Measurements from ENCODE around the gene SKIC8.

The SKIC8 gene

DNA sequence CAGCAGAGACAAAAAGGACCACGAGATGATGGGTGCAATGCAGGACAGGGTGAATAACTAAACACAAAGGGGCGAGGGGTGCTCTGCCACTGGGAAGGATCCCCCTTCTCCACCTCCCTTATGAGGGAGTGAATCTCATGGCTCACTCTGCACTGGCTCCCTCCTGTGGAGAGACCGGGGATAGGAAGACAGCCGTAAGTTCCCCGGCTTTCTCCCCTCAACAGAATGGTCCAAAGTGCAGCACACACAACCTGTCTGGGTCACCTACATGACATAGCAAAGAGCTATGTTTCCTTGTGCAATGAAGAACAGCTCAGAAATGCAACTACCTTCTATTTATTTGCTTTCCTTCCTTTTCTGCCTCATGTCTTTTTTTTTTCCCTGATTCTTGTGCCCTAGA lies 57.3 kb downstream of the SKIC8 start:
- TF ChIP-seq, protein P1, sequence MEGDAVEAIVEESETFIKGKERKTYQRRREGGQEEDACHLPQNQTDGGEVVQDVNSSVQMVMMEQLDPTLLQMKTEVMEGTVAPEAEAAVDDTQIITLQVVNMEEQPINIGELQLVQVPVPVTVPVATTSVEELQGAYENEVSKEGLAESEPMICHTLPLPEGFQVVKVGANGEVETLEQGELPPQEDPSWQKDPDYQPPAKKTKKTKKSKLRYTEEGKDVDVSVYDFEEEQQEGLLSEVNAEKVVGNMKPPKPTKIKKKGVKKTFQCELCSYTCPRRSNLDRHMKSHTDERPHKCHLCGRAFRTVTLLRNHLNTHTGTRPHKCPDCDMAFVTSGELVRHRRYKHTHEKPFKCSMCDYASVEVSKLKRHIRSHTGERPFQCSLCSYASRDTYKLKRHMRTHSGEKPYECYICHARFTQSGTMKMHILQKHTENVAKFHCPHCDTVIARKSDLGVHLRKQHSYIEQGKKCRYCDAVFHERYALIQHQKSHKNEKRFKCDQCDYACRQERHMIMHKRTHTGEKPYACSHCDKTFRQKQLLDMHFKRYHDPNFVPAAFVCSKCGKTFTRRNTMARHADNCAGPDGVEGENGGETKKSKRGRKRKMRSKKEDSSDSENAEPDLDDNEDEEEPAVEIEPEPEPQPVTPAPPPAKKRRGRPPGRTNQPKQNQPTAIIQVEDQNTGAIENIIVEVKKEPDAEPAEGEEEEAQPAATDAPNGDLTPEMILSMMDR (IDR thresholded peaks at IDR 0.05; ENCODE audit: low read depth, low read length, missing control alignments): peak; percentile 70
- no peak for DNase-seq (ENCODE audit: low read depth)
- H3K4me3 ChIP-seq (ENCODE audit: low read depth, low read length): no peak overlapping the region

DNA sequence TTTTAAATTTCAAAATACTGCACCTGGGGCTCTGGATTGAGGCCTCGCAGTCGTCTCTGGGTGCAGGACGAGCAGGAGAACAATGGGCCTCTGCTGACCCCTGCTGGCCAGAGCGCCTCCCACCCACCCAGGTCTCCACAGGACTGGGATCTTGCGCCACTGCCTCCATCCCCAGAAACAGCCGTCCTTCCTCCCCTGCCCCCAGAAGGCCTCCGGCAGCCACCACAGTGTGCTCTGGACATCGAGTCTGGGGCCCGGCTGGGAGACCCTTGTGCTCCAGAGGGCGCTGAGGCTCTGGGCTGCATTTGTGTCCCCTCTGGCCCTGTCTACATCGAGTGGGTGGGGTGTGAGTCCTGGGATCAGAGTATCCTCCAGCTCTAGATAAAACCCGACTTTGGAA lies 58.4 kb downstream of the SKIC8 start:
- DNase-seq (ENCODE audit: low read depth): no peak
- no peak overlapping the region for H3K4me3 ChIP-seq (ENCODE audit: low read depth, low read length)
- TF ChIP-seq, protein P1 (IDR thresholded peaks at IDR 0.05; ENCODE audit: low read depth, low read length, missing control alignments): peak; percentile 90

DNA sequence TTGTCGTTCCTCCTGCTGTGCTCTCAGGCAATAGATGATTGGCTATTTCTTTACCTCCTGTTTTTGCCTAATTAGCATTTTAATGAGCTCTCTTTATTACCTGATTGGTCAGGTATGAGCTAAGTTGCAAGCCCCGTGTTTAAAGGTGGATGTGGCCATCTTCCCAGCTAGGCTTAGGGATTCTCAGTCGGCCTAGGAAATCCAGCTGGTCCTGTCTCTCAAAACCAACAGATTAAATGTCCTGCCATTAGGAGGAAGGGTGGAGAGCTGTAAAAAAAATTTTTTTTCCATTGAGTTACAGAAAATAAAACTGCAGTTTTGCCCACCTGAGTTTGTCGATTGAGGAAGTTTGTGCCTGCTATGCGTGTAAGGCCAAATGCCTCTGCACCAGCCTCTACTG lies 59.6 kb downstream of the SKIC8 start:
- no peak overlapping the region for H3K4me3 ChIP-seq (ENCODE audit: low read depth, low read length)
- DNase-seq (ENCODE audit: low read depth): no peak
- TF ChIP-seq, protein P1 (IDR thresholded peaks at IDR 0.05; ENCODE audit: low read depth, low read length, missing control alignments): no peak

DNA sequence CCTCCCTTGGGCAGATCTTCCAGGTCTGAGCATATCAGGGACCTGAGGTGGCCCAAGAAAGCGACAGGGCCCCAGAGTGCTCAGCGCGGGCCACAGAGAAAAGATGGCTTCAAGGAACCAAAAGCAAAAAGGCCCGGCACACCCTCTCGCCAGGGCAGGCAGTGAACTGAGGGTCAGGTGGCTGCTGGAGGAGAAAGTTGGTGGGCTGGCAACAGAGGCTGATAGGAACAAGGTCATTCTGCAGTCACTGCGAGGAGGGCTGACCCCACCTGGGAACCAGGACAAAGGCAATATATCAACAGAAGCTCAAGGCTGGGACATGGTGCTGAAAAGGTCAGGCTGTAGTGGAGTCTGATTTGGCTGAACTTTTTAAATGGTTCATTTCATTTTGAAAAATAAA lies 62.3 kb downstream of the SKIC8 start:
- TF ChIP-seq, protein P1 (IDR thresholded peaks at IDR 0.05; ENCODE audit: low read depth, low read length, missing control alignments): no peak
- DNase-seq (ENCODE audit: low read depth): no peak
- no peak overlapping the region for H3K4me3 ChIP-seq (ENCODE audit: low read depth, low read length)

DNA sequence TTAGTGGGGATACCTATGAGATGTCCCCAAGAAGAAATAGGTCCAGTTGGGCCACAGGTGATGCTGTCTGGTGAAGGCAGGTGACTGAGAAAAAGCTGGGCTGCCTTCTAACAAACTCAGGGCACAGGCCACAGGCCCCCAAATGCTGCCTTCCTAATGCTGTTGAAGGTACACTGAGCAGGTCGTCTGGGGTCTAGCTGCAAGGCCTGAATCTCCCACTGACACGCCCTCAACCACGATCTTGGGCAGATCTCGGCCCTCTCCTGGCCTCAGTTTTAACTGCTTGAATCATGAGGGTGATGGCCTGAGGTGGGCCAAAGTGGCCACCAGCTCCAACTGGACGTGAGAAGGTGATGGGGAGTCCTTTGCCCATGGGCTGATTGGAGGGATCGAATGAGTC lies 62.9 kb downstream of the SKIC8 start:
- no peak for DNase-seq (ENCODE audit: low read depth)
- TF ChIP-seq, protein P1 (IDR thresholded peaks at IDR 0.05; ENCODE audit: low read depth, low read length, missing control alignments): no peak
- no peak overlapping the region for H3K4me3 ChIP-seq (ENCODE audit: low read depth, low read length)

DNA sequence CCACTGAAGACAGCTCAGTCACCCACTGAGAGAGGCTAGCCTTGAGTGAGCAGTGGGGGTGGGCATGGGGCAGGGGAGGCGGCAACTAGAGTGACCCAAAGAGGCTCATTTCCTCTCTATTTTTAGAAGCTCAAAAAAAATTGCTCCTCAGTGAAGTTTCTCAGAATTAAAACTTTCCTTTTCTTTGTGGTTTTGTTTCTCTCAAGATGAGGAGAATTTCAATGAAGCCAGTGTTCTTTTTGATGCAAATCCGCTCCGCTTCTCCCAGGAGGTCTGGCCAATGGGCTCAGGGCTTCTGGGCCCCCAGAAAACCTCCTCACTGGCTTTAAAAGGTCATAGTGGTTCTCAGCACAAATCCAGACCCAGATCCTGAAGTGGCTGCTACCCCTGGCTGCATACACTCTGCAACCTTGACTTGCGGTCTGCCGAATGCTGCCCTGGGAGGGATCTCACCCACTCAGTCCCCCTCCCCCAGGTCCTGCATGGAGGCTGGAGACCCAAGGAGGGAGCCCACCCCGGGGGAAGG lies 64.8 kb downstream of the SKIC8 start, which contains the start of gene ACSBG1:
ACSBG1 (minus strand) TSS at position 51 of the 526 bp plus-strand sequence. CDS start 64 bp downstream, outside the sequence.
- no peak within 1 kb of the TSS for H3K4me3 ChIP-seq (ENCODE audit: low read depth, low read length)
- TF ChIP-seq, protein P1 (IDR thresholded peaks at IDR 0.05; ENCODE audit: low read depth, low read length, missing control alignments): no peak
- DNase-seq (ENCODE audit: low read depth): no peak

DNA sequence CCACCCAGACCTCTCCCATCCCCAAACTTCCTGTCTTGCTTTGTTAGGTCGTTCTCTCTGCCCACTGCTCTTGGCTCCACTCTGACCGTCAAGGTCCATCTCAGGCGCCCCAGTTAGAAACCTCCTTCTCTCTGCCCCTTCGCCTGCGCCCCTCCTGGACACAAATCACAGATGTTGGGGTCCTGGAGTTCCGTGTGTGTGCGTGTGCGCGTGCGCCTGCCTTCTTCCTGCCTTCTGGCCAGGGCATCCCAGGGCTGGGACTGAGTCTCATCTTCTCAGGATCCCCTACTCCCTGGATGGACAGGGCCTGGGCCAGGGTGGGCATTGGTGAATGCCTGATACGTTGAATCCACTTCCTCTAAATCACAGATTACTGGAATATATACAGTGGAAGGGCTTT lies 65.9 kb downstream of the SKIC8 start:
- no peak for DNase-seq (ENCODE audit: low read depth)
- TF ChIP-seq, protein P1 (IDR thresholded peaks at IDR 0.05; ENCODE audit: low read depth, low read length, missing control alignments): no peak
- no peak overlapping the region for H3K4me3 ChIP-seq (ENCODE audit: low read depth, low read length)

Measured in GM12864 (cell line).